Endothelial cell (in vitro differentiated cells): ENCODE results near the gene SLC39A7. TPM values are rescaled to one million over a fixed set of nuclear protein-coding genes. Genes with fewer than 3 reads are reported as not detected.

Source experiments
- DNase-seq: peaks from one replicate; pipeline ENCODE4 v3.0.0; 2021; ENCODE audit warnings: low spot score
- H3K27ac Mint-ChIP-seq: one replicate; pipeline ENCODE4 v1.8.0; 2021; ENCODE audit warnings: mixed read lengths, inconsistent platforms; ENCODE audit not compliant: unreplicated experiment
- H3K27me3 Mint-ChIP-seq: one replicate; pipeline ENCODE4 v1.8.0; 2021; ENCODE audit warnings: mild to moderate bottlenecking, moderate library complexity, mixed read lengths, inconsistent platforms; ENCODE audit not compliant: unreplicated experiment
- H3K36me3 Mint-ChIP-seq: one replicate; pipeline ENCODE4 v1.8.0; 2021; ENCODE audit warnings: mild to moderate bottlenecking, low read depth, mixed read lengths, inconsistent platforms; ENCODE audit not compliant: unreplicated experiment
- H3K4me1 Mint-ChIP-seq: one replicate; pipeline ENCODE4 v1.8.0; 2021; ENCODE audit warnings: mild to moderate bottlenecking, mixed read lengths, inconsistent platforms; ENCODE audit not compliant: unreplicated experiment
- H3K4me3 Mint-ChIP-seq: one replicate; pipeline ENCODE4 v1.8.0; 2021; ENCODE audit warnings: mild to moderate bottlenecking, mixed read lengths, inconsistent platforms; ENCODE audit not compliant: unreplicated experiment
- H3K9me3 Mint-ChIP-seq: one replicate; pipeline ENCODE4 v1.8.0; 2021; ENCODE audit warnings: mixed read lengths, inconsistent platforms; ENCODE audit not compliant: unreplicated experiment
- long read RNA-seq: library from polyadenylated mRNA; unstranded; transcript quantifications from one replicate; pipeline ENCODE4 v2.0.0, GENCODE V29; 2020; ENCODE audit not compliant: unreplicated experiment
- total RNA-seq: library from RNA; stranded (reverse); fragmentation: NEBNext Ultra II Directional; extraction: Animal tissue kit (Norgen Biotek cat#: 25700); gene quantifications from one replicate; pipeline ENCODE4 v1.2.1, GENCODE V29; 2021; ENCODE audit not compliant: unreplicated experiment
- TF ChIP-seq, protein P1 (sequence below): fragments of 200-600 bp; sonication (generic); IDR thresholded peaks from one replicate; pipeline ENCODE4 v1.5.0; 2021; ENCODE audit warnings: antibody characterized with exemption; ENCODE audit not compliant: unreplicated experiment

The SLC39A7 gene, protein sequence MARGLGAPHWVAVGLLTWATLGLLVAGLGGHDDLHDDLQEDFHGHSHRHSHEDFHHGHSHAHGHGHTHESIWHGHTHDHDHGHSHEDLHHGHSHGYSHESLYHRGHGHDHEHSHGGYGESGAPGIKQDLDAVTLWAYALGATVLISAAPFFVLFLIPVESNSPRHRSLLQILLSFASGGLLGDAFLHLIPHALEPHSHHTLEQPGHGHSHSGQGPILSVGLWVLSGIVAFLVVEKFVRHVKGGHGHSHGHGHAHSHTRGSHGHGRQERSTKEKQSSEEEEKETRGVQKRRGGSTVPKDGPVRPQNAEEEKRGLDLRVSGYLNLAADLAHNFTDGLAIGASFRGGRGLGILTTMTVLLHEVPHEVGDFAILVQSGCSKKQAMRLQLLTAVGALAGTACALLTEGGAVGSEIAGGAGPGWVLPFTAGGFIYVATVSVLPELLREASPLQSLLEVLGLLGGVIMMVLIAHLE
- total RNA-seq = 108 TPM
- long read RNA-seq, transcript SLC39A7-202 (7 exons, 2,409 nt) = major isoform, 6 of 10 reads
- long read RNA-seq, partial matches to known transcripts = 2 of 10 reads
- long read RNA-seq, other reads (novel, unspliced or antisense) = 1 of 10 reads

DNA sequence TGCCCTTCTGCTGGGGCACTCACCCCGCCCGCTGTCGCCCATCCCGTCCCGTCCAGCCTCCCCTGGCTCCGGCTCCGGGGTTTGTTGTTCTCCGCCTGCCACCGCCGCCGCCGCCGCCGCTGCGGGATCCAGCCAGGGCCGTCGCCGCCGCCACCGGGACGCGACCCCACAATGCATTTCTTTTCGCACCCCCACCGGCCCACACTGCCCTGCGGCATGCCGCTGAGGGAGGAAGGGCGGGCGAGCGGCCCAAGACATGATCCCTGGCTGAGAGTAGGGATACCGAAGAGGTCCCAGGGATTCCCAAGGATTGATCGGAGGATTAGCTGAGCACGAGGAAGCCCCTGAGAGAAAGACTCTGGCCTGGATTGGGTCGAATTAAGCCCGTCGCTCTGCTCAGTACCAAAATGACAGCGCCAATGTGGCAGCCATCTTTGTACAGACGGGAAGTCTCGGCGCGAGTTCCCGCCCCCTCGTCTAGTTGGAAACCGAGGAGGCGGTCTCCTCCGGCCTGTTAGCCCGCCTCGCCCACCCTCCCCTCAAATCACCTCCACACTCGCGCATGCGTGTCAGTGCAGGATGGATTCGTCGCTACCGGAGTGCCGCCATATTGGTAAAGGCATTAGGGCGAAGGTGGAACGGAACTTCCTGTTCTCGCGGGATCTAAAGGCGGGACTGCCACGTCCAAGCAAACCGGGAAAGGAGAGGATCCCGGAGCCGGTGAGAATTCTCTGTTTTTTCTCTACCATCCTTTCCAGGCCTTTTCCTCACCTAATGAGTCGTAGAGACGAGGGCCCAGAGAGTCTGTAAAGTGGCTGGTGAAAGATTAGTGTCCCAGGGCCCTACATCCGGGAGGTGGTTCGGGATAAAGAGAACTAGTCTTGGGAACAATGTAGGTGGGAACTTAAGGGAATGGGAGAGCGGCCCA is at the start of gene SLC39A7, which contains the start of gene RXRB:
SLC39A7 (plus strand) TSS at position 649 of the 928 bp plus-strand sequence. CDS start 379 bp downstream, outside the sequence.
RXRB (minus strand) TSS at position 447 of the 928 bp plus-strand sequence; CDS start at position 258, 189 bp downstream.
- TF ChIP-seq, protein P1, sequence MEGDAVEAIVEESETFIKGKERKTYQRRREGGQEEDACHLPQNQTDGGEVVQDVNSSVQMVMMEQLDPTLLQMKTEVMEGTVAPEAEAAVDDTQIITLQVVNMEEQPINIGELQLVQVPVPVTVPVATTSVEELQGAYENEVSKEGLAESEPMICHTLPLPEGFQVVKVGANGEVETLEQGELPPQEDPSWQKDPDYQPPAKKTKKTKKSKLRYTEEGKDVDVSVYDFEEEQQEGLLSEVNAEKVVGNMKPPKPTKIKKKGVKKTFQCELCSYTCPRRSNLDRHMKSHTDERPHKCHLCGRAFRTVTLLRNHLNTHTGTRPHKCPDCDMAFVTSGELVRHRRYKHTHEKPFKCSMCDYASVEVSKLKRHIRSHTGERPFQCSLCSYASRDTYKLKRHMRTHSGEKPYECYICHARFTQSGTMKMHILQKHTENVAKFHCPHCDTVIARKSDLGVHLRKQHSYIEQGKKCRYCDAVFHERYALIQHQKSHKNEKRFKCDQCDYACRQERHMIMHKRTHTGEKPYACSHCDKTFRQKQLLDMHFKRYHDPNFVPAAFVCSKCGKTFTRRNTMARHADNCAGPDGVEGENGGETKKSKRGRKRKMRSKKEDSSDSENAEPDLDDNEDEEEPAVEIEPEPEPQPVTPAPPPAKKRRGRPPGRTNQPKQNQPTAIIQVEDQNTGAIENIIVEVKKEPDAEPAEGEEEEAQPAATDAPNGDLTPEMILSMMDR = no peak
- Mint-ChIP-seq H3K4me3 (peak within 1 kb of the TSS; percentile 100), H3K9me3 (no peaks in the 10 kb centered on the region), H3K4me1 (peaks cover 60% of the 10 kb centered on the region), H3K36me3 (peaks cover 55% of the 10 kb centered on the region), H3K27ac (peak within 1 kb of the TSS; percentile 98), H3K27me3 (peaks cover 22% of the 10 kb centered on the region)
- peak; percentile 98 for DNase-seq

DNA sequence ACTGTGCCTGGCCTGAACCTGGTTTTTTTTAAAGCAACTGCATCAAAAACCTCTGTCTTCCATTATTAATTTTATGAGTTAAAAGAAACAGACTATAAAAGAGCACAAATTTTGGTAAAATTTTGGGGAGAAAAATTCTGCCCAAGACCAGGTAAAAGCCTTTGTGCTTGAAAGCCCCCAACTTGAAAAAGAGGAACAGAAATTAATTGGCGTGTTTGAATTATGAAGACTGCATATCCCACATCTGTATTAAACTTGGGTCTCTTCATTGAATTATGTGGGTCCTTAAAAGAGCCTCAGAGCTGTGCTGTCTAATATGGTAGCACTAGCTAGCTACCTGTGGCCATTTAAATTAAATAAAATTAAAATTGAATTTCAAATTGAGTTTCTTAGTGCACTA is 49.6 kb upstream of the SLC39A7 start:
- H3K4me1 Mint-ChIP-seq = no peaks in the 10 kb centered on the region
- H3K27ac Mint-ChIP-seq = no peak overlapping the region
- TF ChIP-seq, protein P1 = no peak
- H3K9me3 Mint-ChIP-seq = peaks cover 10% of the 10 kb centered on the region
- H3K27me3 Mint-ChIP-seq = peaks cover 1% of the 10 kb centered on the region
- no peak overlapping the region for H3K4me3 Mint-ChIP-seq
- peaks cover 4% of the 10 kb centered on the region for H3K36me3 Mint-ChIP-seq
- no peak for DNase-seq

DNA sequence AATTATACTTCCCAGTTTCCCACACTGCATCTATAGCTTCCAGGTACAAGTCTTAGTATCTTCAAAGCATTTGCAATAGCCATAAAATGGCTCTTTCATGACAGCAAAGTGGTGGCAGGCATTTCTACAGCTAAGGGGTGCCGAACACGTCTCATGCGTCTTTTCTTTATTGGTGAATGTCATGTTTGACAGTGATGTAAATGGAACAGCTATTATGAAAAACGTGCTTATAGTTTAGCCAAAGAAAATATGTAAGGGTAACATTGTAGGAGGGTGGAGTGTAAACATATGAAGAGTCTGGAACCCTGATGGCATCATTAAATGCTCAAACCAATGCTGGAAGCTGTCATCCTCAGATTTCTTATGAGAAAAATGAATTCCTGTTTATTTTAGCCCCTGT is 46.3 kb upstream of the SLC39A7 start:
- Mint-ChIP-seq H3K27ac (no peak overlapping the region), H3K27me3 (peaks cover 1% of the 10 kb centered on the region), H3K4me1 (no peaks in the 10 kb centered on the region), H3K36me3 (peaks cover 4% of the 10 kb centered on the region), H3K4me3 (no peak overlapping the region), H3K9me3 (peaks cover 10% of the 10 kb centered on the region)
- DNase-seq = no peak
- TF ChIP-seq, protein P1 = no peak

DNA sequence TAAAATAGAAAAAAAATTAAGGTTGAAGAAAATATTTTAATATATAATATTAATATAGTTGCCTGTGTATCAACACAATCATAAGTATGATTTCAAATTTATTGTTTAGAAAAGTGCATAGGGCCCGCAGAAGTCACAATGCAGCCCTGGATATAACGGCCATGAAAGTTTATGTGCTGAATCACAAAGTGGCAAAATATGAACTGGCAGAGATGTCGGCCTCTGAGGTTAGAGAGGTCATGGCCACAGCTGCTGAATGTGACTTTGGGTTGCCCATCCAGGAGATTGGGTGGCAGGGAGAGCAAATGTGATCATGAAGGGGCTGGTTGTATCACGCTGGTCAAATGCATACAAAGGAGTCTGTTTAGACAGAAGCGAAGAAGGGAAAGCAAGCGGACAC is 44.1 kb upstream of the SLC39A7 start:
- Mint-ChIP-seq H3K27me3 (peaks cover 7% of the 10 kb centered on the region), H3K9me3 (peaks cover 10% of the 10 kb centered on the region), H3K4me1 (peaks cover 6% of the 10 kb centered on the region), H3K36me3 (peaks cover 4% of the 10 kb centered on the region), H3K4me3 (no peak overlapping the region), H3K27ac (no peak overlapping the region)
- no peak for DNase-seq
- TF ChIP-seq, protein P1 = no peak
